Vagina (tissue), 2 donors: Measurements from ENCODE around the gene UGP2. TPM values are rescaled to one million over a fixed set of nuclear protein-coding genes. Genes with fewer than 3 reads are reported as not detected.

Experiments used
- DNase-seq, 2 donors: peaks; one replicate each; pipeline ENCODE4 v3.0.0-alpha.2; 2017; ENCODE audit errors: extremely low spot score in 2 of 2
- H3K27ac ChIP-seq: fragments of 200-600 bp; sonication (generic); one replicate; pipeline ENCODE4 v1.5.1; 2019
- H3K27me3 ChIP-seq: fragments of 200-600 bp; sonication (generic); one replicate; pipeline ENCODE4 v1.5.1; 2019
- H3K36me3 ChIP-seq, 2 donors: fragments of 200-600 bp; sonication (generic); one replicate each; pipeline ENCODE4 v1.5.1; 2017 to 2019
- H3K4me1 ChIP-seq: fragments of 200-600 bp; sonication (generic); one replicate; pipeline ENCODE4 v1.5.1; 2019
- H3K4me3 ChIP-seq, 2 donors: fragments of 200-600 bp; sonication (generic); 1 replicate in 1 of 2; 2 replicates in 1 of 2; pipeline ENCODE4 v1.5.1; 2016 to 2019
- H3K9me3 ChIP-seq: fragments of 200-600 bp; sonication (generic); one replicate; pipeline ENCODE4 v1.5.1; 2019
- CTCF ChIP-seq, 3 experiments: fragments of 450-650 bp in 2 of 3; fragments of 200-600 bp in 1 of 3; sonication (generic) in 1 of 3; IDR thresholded peaks; one replicate each; pipeline ENCODE4 v1.5.1; 2017 to 2019; ENCODE audit warnings: antibody characterized with exemption in 3 of 3, mild to moderate bottlenecking in 2 of 3, moderate library complexity in 2 of 3
- POLR2A ChIP-seq, 2 donors: fragments of 450-650 bp; IDR thresholded peaks; one replicate each; pipeline ENCODE4 v1.6.1; 2017; ENCODE audit warnings: antibody characterized with exemption in 2 of 2, mild to moderate bottlenecking in 2 of 2, moderate library complexity in 2 of 2
- POLR2AphosphoS5 ChIP-seq, 2 donors: sonication (generic); formaldehyde crosslinking; IDR thresholded peaks; one replicate each; pipeline ENCODE4 v1.9.0; 2017; ENCODE audit warnings: antibody characterized with exemption in 2 of 2, mild to moderate bottlenecking in 2 of 2, low read depth in 1 of 2; ENCODE audit not compliant: insufficient read depth in 1 of 2
- intact Hi-C: fragments of 100-400 bp; cut with DNase I; formaldehyde crosslinking; loops from one replicate; pipeline ENCODE4 v1.15.1; 2023
- total RNA-seq: library from RNA; depleted of rRNA; stranded (reverse); fragments of >200 nt; gene quantifications from one replicate; pipeline ENCODE4 v1.2.3, GENCODE V29; 2016

UGP2 gene
- total RNA-seq, 1 donor from 2014 or later, result 78.6 TPM

GRCh38 chr2:63853527-63854310 is 12.0 kb downstream of the UGP2 start:
- no peaks in the 10 kb centered on the region for H3K27me3 ChIP-seq
- peaks cover 66% of the 10 kb centered on the region for H3K4me1 ChIP-seq
- H3K36me3 ChIP-seq, result peaks cover 0 to 14% of the 10 kb centered on the region in 2 donors
- no peak for TF ChIP-seq POLR2A (IDR thresholded peaks at IDR 0.05)
- no peak for TF ChIP-seq POLR2AphosphoS5 (IDR thresholded peaks at IDR 0.05; ENCODE audit: insufficient read depth in 1 of 2, low read depth in 1 of 2)
- no peak for TF ChIP-seq CTCF (IDR thresholded peaks at IDR 0.05)
- H3K9me3 ChIP-seq, result no peaks in the 10 kb centered on the region
- no peak overlapping the region for H3K4me3 ChIP-seq
- intact Hi-C loops, result no loop called here
- no peak for DNase-seq
- H3K27ac ChIP-seq, result no peak overlapping the region

GRCh38 chr2:63855418-63856302 is 14.0 kb downstream of the UGP2 start:
- DNase-seq, result no peak
- Histone ChIP-seq H3K36me3 (peaks cover 0 to 14% of the 10 kb centered on the region in 2 donors), H3K9me3 (no peaks in the 10 kb centered on the region), H3K27me3 (no peaks in the 10 kb centered on the region), H3K4me3 (no peak overlapping the region), H3K27ac (no peak overlapping the region), H3K4me1 (peaks cover 47% of the 10 kb centered on the region)
- TF ChIP-seq POLR2AphosphoS5 (IDR thresholded peaks at IDR 0.05; ENCODE audit: insufficient read depth in 1 of 2, low read depth in 1 of 2) (no peak), POLR2A (IDR thresholded peaks at IDR 0.05) (no peak), CTCF (IDR thresholded peaks at IDR 0.05) (no peak)
- intact Hi-C loops, result no loop called here

- TF ChIP-seq CTCF (IDR thresholded peaks at IDR 0.05), result no peak
- no peak for TF ChIP-seq POLR2AphosphoS5 (IDR thresholded peaks at IDR 0.05; ENCODE audit: insufficient read depth in 1 of 2, low read depth in 1 of 2)
- no peak for TF ChIP-seq POLR2A (IDR thresholded peaks at IDR 0.05)
- intact Hi-C loops, result no loop called here
- peaks cover 0 to 14% of the 10 kb centered on the region in 2 donors for H3K36me3 ChIP-seq
- H3K27ac ChIP-seq, result no peak overlapping the region
- DNase-seq, result no peak
- no peaks in the 10 kb centered on the region for H3K27me3 ChIP-seq
- H3K4me1 ChIP-seq, result peaks cover 42% of the 10 kb centered on the region
- no peak overlapping the region for H3K4me3 ChIP-seq
- no peaks in the 10 kb centered on the region for H3K9me3 ChIP-seq
Observed at GRCh38 chr2:63856303-63856603, 14.6 kb downstream of the UGP2 start.

GRCh38 chr2:63858291-63858690 is 16.6 kb downstream of the UGP2 start:
- Histone ChIP-seq H3K4me3 (no peak overlapping the region), H3K27ac (no peak overlapping the region), H3K27me3 (no peaks in the 10 kb centered on the region), H3K4me1 (peaks cover 31% of the 10 kb centered on the region), H3K9me3 (no peaks in the 10 kb centered on the region), H3K36me3 (peaks cover 0 to 19% of the 10 kb centered on the region in 2 donors)
- TF ChIP-seq CTCF (IDR thresholded peaks at IDR 0.05), result no peak
- no peak for TF ChIP-seq POLR2A (IDR thresholded peaks at IDR 0.05)
- no peak for TF ChIP-seq POLR2AphosphoS5 (IDR thresholded peaks at IDR 0.05; ENCODE audit: insufficient read depth in 1 of 2, low read depth in 1 of 2)
- intact Hi-C loops, result no loop called here
- no peak for DNase-seq
